AG20443 (cell line): ENCODE data around the gene C15orf40.

Source experiments
- DNase-seq: peaks from one replicate; pipeline ENCODE4 v3.0.0; 2012; ENCODE audit warnings: low spot score, mixed read lengths

C15orf40 gene

GRCh38 chr15:82993144-82993543 is 18.3 kb downstream of the C15orf40 start:
- no peak for DNase-seq

GRCh38 chr15:82992436-82992998 is 18.9 kb downstream of the C15orf40 start:
- DNase-seq: no peak

GRCh38 chr15:82986442-82986780 is 25.0 kb downstream of the C15orf40 start:
- no peak for DNase-seq

GRCh38 chr15:82985688-82986441 is 25.6 kb downstream of the C15orf40 start, which contains the start of gene RAMAC:
RAMAC (plus strand) TSS chr15:82986210; CDS start chr15:82989019, 2,809 bp downstream.
- peak; percentile 94 for DNase-seq

GRCh38 chr15:82980981-82981380 is 30.5 kb downstream of the C15orf40 start:
- DNase-seq: no peak

GRCh38 chr15:82979726-82980125 is 31.7 kb downstream of the C15orf40 start:
- DNase-seq: no peak

- DNase-seq: no peak
These were observed 33.0 kb downstream of the C15orf40 start for GRCh38 chr15:82978438-82978837.

GRCh38 chr15:82977076-82977475 is 34.4 kb downstream of the C15orf40 start:
- no peak for DNase-seq

GRCh38 chr15:82972990-82973389 is 38.4 kb downstream of the C15orf40 start:
- DNase-seq: no peak

GRCh38 chr15:82971218-82971984 is 40.0 kb downstream of the C15orf40 start:
- no peak for DNase-seq

- no peak for DNase-seq
These were observed 40.7 kb downstream of the C15orf40 start for GRCh38 chr15:82970696-82971095.

GRCh38 chr15:82970078-82970686 is 41.3 kb downstream of the C15orf40 start:
- DNase-seq: no peak

GRCh38 chr15:82969353-82969752 is 42.1 kb downstream of the C15orf40 start:
- DNase-seq: no peak

- DNase-seq: peak; percentile 56
These were observed 43.4 kb downstream of the C15orf40 start for GRCh38 chr15:82968066-82968465.

GRCh38 chr15:82966671-82967071 is 44.8 kb downstream of the C15orf40 start:
- no peak for DNase-seq

- DNase-seq: no peak
These were observed 46.5 kb downstream of the C15orf40 start for GRCh38 chr15:82964890-82965289.

- peak; percentile 52 for DNase-seq
These were observed 47.7 kb downstream of the C15orf40 start for GRCh38 chr15:82963471-82964341.

GRCh38 chr15:82960766-82961165 is 50.7 kb downstream of the C15orf40 start:
- DNase-seq: no peak

GRCh38 chr15:82959423-82959822 is 52.0 kb downstream of the C15orf40 start:
- DNase-seq: no peak

GRCh38 chr15:82958638-82959037 is 52.8 kb downstream of the C15orf40 start:
- no peak for DNase-seq
